Measurements from ENCODE around the gene AKAP1. TPM values are rescaled to one million over a fixed set of nuclear protein-coding genes. Genes with fewer than 3 reads are reported as not detected.

The AKAP1 gene
- total and polyA plus RNA-seq, 9 of the 15 experiments (the other 6 are each of a cell fraction or from before 2014, with no cell fraction given): 12.9 to 63.8 (median 36.4) TPM

Other genes starting within 250 kb of the AKAP1 start
- gene TRIM25, start 171.2 kb upstream of the AKAP1 start, total RNA-seq (2014; rRNA removed): 24.2 and 26.5 TPM in 2 replicates
- gene TRIM25, start 171.2 kb upstream of the AKAP1 start, total RNA-seq (2014; rRNA removed; fragmentation: Illumina TruSeq; extraction: Trizol): 28.9 and 33.9 TPM in 2 replicates
- 26.9 and 28.6 TPM in 2 replicates for gene TRIM25, start 171.2 kb upstream of the AKAP1 start, total RNA-seq (2015; rRNA removed; fragmentation: Illumina TruSeq; extraction: Trizol)
- 46.6 and 49.5 TPM in 2 replicates for gene TRIM25, start 171.2 kb upstream of the AKAP1 start, total RNA-seq (2021)
- 18.7 and 28.4 TPM in 2 replicates for gene TRIM25, start 171.2 kb upstream of the AKAP1 start, polyA plus RNA-seq (2011; rRNA removed)
- 44.1 and 46.4 TPM in 2 replicates for gene TRIM25, start 171.2 kb upstream of the AKAP1 start, polyA plus RNA-seq (2014; fragmentation: Illumina TruSeq; extraction: Trizol)
- 1 to 10 TPM; 5.9 to 8.5 TPM for gene TRIM25, start 171.2 kb upstream of the AKAP1 start, polyA plus RNA-seq (2014; fragmentation: Nextera tagmentation; extraction: Ambion mirVana)
- 21.9 and 24.5 TPM in 2 replicates for gene TRIM25, start 171.2 kb upstream of the AKAP1 start, polyA plus RNA-seq (2014; rRNA removed)
- gene COIL, start 124.2 kb upstream of the AKAP1 start, total RNA-seq (2014; rRNA removed): 25.2 and 25.7 TPM in 2 replicates
- 37.5 and 42.3 TPM in 2 replicates for gene COIL, start 124.2 kb upstream of the AKAP1 start, total RNA-seq (2014; rRNA removed; fragmentation: Illumina TruSeq; extraction: Trizol)
- gene COIL, start 124.2 kb upstream of the AKAP1 start, total RNA-seq (2015; rRNA removed; fragmentation: Illumina TruSeq; extraction: Trizol): 37.7 and 40.9 TPM in 2 replicates
- gene COIL, start 124.2 kb upstream of the AKAP1 start, total RNA-seq (2021): 28.7 and 29.4 TPM in 2 replicates
- gene COIL, start 124.2 kb upstream of the AKAP1 start, polyA plus RNA-seq (2011; rRNA removed): 18.3 and 25.9 TPM in 2 replicates
- 33.2 and 41.3 TPM in 2 replicates for gene COIL, start 124.2 kb upstream of the AKAP1 start, polyA plus RNA-seq (2014; fragmentation: Illumina TruSeq; extraction: Trizol)
- 10 to 100 TPM; 23.9 to 30.8 TPM for gene COIL, start 124.2 kb upstream of the AKAP1 start, polyA plus RNA-seq (2014; fragmentation: Nextera tagmentation; extraction: Ambion mirVana)
- gene COIL, start 124.2 kb upstream of the AKAP1 start, polyA plus RNA-seq (2014; rRNA removed): 26.0 and 29.0 TPM in 2 replicates
- 5.1 and 5.8 TPM in 2 replicates for gene SCPEP1, start 107.1 kb upstream of the AKAP1 start, total RNA-seq (2014; rRNA removed)
- gene SCPEP1, start 107.1 kb upstream of the AKAP1 start, total RNA-seq (2014; rRNA removed; fragmentation: Illumina TruSeq; extraction: Trizol): 5.7 and 8.2 TPM in 2 replicates
- 7.2 and 7.8 TPM in 2 replicates for gene SCPEP1, start 107.1 kb upstream of the AKAP1 start, total RNA-seq (2015; rRNA removed; fragmentation: Illumina TruSeq; extraction: Trizol)
- 8.1 and 10.0 TPM in 2 replicates for gene SCPEP1, start 107.1 kb upstream of the AKAP1 start, total RNA-seq (2021)
- gene SCPEP1, start 107.1 kb upstream of the AKAP1 start, polyA plus RNA-seq (2011; rRNA removed): 8.1 TPM in 2 replicates
- 6.6 TPM in 2 replicates for gene SCPEP1, start 107.1 kb upstream of the AKAP1 start, polyA plus RNA-seq (2014; fragmentation: Illumina TruSeq; extraction: Trizol)
- 10 to 100 TPM; 12.2 to 14.8 TPM for gene SCPEP1, start 107.1 kb upstream of the AKAP1 start, polyA plus RNA-seq (2014; fragmentation: Nextera tagmentation; extraction: Ambion mirVana)
- gene SCPEP1, start 107.1 kb upstream of the AKAP1 start, polyA plus RNA-seq (2014; rRNA removed): 5.4 and 6.8 TPM in 2 replicates
- 29.7 and 51.4 TPM in 2 replicates for gene MSI2, start 171.3 kb downstream of the AKAP1 start, total RNA-seq (2014; rRNA removed)
- 42.4 and 50.3 TPM in 2 replicates for gene MSI2, start 171.3 kb downstream of the AKAP1 start, total RNA-seq (2014; rRNA removed; fragmentation: Illumina TruSeq; extraction: Trizol)
- 45.2 and 50.9 TPM in 2 replicates for gene MSI2, start 171.3 kb downstream of the AKAP1 start, total RNA-seq (2015; rRNA removed; fragmentation: Illumina TruSeq; extraction: Trizol)
- 60.4 and 61.8 TPM in 2 replicates for gene MSI2, start 171.3 kb downstream of the AKAP1 start, total RNA-seq (2021)
- 36.8 and 48.9 TPM in 2 replicates for gene MSI2, start 171.3 kb downstream of the AKAP1 start, polyA plus RNA-seq (2011; rRNA removed)
- 56.3 and 66.6 TPM in 2 replicates for gene MSI2, start 171.3 kb downstream of the AKAP1 start, polyA plus RNA-seq (2014; fragmentation: Illumina TruSeq; extraction: Trizol)
- gene MSI2, start 171.3 kb downstream of the AKAP1 start, polyA plus RNA-seq (2014; fragmentation: Nextera tagmentation; extraction: Ambion mirVana): 1 to 10 TPM; 4.6 to 5.3 TPM
- 30.5 and 35.5 TPM in 2 replicates for gene MSI2, start 171.3 kb downstream of the AKAP1 start, polyA plus RNA-seq (2014; rRNA removed)

Measured in K562 (cell line).